SK-N-MC (cell line): ENCODE data around the gene ZCCHC7.
"Not testable (repeated sequence)": the region's sequence is repeated elsewhere in the genome, so short reads cannot be mapped to it uniquely, and the experiment has no call there.

Source experiments
- DNase-seq: peaks from one replicate; pipeline ENCODE4 v3.0.0-alpha.2; 2011; ENCODE audit warnings: low read depth, low spot score
- H3K27ac ChIP-seq: fragments of 200-600 bp; sonication (generic); 2 replicates; pipeline ENCODE4 v1.5.1; 2016; ENCODE audit warnings: mixed run types
- H3K36me3 ChIP-seq: fragments of 200-600 bp; sonication (generic); 2 replicates; pipeline ENCODE4 v1.6.1; 2017; ENCODE audit warnings: antibody characterized with exemption, low read length, mixed read lengths; ENCODE audit not compliant: insufficient read depth
- H3K4me3 ChIP-seq: fragments of 200-600 bp; sonication (generic); 2 replicates; pipeline ENCODE4 v1.5.1; 2016
- H3K9ac ChIP-seq: fragments of 200-600 bp; sonication (generic); 2 replicates; pipeline ENCODE4 v1.8.0; 2017; ENCODE audit warnings: mixed run types, mixed read lengths; ENCODE audit not compliant: insufficient read length
- H3K9me3 ChIP-seq: fragments of 200-600 bp; sonication (generic); 2 replicates; pipeline ENCODE4 v1.6.1; 2017; ENCODE audit warnings: low read depth, mild to moderate bottlenecking, antibody characterized with exemption, low read length, moderate library complexity, mixed read lengths
- EZH2 ChIP-seq: fragments of 200-600 bp; sonication (generic); IDR thresholded peaks from one replicate; pipeline ENCODE4 v1.6.1; 2017; ENCODE audit warnings: antibody characterized with exemption
- FOXP2 ChIP-seq: optimal IDR thresholded peaks from 2 replicates; pipeline ENCODE3; 2011; ENCODE audit warnings: mild to moderate bottlenecking, moderate library complexity; ENCODE audit not compliant: insufficient read depth; ENCODE audit errors: extremely low read length, control extremely low read depth
- POLR2AphosphoS5 ChIP-seq: IDR thresholded peaks from 2 replicates; pipeline ENCODE4 v1.6.1; 2012; ENCODE audit warnings: mild to moderate bottlenecking, low read depth, low read length, borderline replicate concordance

The ZCCHC7 gene

DNA sequence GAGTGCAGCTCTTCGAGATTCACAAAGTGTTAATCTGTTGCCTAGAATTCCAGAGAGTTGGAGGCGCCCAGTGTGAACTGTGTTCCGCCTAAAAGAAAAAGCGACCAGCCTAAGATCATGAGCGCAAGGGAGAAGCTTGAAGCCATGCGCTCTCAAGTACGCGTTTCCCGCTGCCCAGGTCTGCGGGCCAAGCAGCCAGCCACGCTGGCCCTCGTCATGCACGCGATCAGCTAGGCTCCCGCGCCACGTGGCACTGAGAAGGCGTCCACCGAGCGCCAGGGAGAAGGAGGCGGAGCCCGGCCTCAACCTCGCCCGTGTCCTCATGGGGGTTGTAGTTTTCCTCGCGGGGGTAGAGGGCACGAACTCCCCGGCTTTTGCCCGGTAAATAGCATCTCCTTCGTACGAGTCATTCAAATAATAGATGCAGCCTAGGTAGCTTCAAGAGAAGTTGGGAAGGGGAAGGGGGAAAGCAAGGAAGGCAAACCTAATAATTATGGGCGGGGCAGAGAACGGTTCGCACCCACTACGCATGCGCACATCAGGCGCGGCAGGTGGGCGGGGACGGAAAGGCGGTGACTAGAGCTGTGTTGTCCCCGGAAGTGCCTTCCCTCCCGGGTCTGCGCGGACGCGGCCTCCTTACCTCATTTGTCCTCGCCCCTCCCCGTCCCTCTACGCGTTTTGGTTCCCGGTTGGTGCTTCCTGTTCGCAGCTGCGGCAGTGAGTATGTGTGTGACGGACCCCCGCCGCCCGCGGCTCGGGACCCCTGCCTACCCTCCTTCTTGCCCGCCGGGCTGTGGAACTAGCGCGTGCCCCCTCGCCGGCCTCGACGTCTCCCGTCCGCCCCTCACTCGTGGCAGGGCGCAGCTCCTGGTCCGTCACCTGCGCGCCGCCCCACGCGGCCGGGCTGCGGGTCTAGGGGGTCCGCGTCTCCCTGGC, at the start of gene ZCCHC7:
Gene ZCCHC7 (plus strand): TSS at position 668 of the 936 bp plus-strand sequence.
- H3K36me3 ChIP-seq = peaks cover 3% of the 10 kb centered on the region
- peak within 1 kb of the TSS; percentile 87 for H3K27ac ChIP-seq
- peak within 1 kb of the TSS; percentile 81 for H3K4me3 ChIP-seq
- peak; percentile 81 for DNase-seq
- H3K9ac ChIP-seq = peak within 1 kb of the TSS; percentile 94
- peaks cover 4% of the 10 kb centered on the region; the same call in 1 of the 2 replicates for H3K9me3 ChIP-seq
- TF ChIP-seq EZH2 (no peak), POLR2AphosphoS5 (peak; percentile 75)

DNA sequence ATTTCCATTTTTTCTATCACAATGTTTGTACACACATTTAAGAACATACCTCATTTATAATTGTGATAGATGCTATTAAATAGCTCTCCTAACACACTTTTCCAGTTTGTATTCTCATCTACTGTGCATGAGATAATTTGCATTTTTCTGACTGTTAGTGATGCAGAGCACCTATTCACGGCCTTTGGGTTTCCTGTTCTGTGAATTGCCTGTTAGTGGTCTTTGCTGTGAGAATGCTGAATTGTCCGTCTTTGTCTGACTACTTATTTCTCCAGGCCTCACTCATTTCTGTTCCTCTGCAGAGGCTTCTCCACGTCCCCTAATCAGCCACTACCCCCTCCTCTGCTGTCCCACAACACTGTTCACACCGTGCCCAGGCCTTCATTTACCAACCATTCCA, 45.6 kb upstream of the ZCCHC7 start:
- H3K36me3 ChIP-seq, H3K27ac ChIP-seq, H3K9me3 ChIP-seq, DNase-seq, H3K9ac ChIP-seq, H3K4me3 ChIP-seq: not testable (repeated sequence)

DNA sequence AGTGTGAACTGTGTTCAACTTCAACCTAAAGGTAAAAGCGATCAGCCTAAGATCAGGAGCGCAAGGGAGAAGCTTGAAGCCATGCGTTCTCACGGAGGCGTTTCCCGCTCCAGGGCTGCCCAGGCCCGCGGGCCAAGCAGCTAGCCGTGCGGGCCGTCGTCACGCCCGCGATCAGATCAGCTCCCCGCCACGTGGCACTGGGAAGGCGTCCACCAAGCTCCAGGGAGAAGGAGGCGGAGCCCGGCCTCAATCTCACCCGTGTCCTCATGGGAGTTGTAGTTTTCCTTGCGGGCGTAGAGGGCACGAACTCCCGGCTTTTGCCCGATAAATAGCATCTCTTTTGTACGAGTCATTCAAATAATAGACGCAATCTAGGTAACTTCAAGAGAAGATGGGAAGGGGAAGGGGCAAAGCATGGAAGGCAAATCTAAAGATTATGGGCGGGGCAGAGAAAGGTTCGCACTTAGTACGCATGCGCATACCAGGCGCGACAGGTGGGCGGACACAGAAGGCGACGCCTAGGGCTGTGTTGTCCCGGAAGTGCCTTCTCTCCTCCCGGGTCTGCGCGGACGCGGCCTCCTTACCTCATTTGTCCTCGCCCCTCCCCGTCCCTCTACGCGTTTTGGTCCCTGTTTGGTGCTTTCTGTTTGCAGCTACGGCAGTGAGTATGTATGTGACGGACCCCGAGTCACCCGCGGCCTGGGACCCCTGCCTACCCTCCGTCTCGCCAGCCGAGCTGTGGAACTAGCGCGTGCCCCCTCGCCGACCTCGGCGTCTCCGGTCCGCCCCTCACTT, 40.8 kb upstream of the ZCCHC7 start:
- Histone ChIP-seq H3K9me3 (no peaks in the 10 kb centered on the region; the same call in 1 of the 2 replicates), H3K27ac (peak overlapping the region; percentile 88), H3K36me3 (peaks cover 11% of the 10 kb centered on the region; the same call in 1 of the 2 replicates), H3K9ac (peak overlapping the region; percentile 88), H3K4me3 (peak overlapping the region; percentile 92)
- no peak for TF ChIP-seq EZH2
- peak; percentile 64 for TF ChIP-seq POLR2AphosphoS5
- no peak for TF ChIP-seq FOXP2
- peak; percentile 82 for DNase-seq

DNA sequence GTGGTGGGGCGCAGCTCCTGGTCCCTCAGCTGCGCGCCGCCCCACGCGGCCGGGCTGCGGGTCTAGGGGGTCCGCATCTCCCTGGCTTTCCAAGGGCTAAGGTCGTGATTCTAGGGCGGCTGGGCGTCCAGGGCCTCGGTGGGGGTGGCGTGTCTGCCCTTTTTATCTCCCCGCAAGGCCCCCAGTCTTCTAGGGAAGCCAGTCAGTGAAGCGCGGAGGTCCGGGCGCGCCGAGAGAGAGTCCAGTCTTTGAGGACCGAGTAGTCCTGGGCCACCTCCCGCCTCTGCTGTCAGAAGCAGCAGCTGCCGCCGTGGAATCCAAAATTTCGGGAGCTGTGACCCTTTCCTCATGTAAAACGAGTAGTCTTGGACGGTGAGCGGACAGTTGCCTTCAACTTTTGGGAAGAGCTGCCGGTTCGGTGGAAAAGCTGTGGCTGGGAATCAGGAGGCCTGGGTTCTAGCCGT, 40.2 kb upstream of the ZCCHC7 start:
- DNase-seq = not testable (repeated sequence)

DNA sequence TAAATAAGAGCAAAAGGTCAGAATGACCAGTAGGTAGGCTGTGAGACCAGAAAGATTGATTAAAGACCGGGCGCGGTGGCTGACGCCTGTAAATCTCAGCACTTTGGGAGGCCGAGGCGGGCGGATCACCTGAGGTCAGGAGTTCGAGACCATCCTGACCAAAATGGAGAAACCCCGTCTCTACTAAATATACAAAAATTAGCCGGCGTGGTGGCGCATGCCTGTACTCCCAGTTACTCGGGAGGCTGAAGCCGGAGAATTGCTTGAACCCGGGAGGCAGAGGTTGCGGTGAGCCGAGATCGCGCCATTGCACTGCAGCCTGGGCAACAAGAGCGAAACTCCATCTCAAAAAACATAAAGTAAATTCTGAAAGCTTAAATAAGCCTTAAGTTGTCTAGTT, 38.9 kb upstream of the ZCCHC7 start:
- H3K9ac ChIP-seq, H3K9me3 ChIP-seq, DNase-seq, H3K27ac ChIP-seq: not testable (repeated sequence)
- peak overlapping the region; percentile 92; the same call in 1 of the 2 replicates for H3K4me3 ChIP-seq
- H3K36me3 ChIP-seq = peaks cover 18% of the 10 kb centered on the region

More for the DNA sequence above, 40.2 kb upstream of the ZCCHC7 start:
- H3K36me3 ChIP-seq = peaks cover 12% of the 10 kb centered on the region; the same call in 1 of the 2 replicates
- not testable (repeated sequence) for H3K9me3 ChIP-seq
- H3K27ac ChIP-seq = peak overlapping the region; percentile 42; the same call in 1 of the 2 replicates
- peak overlapping the region; percentile 92 for H3K4me3 ChIP-seq
- peak overlapping the region; percentile 88 for H3K9ac ChIP-seq

DNA sequence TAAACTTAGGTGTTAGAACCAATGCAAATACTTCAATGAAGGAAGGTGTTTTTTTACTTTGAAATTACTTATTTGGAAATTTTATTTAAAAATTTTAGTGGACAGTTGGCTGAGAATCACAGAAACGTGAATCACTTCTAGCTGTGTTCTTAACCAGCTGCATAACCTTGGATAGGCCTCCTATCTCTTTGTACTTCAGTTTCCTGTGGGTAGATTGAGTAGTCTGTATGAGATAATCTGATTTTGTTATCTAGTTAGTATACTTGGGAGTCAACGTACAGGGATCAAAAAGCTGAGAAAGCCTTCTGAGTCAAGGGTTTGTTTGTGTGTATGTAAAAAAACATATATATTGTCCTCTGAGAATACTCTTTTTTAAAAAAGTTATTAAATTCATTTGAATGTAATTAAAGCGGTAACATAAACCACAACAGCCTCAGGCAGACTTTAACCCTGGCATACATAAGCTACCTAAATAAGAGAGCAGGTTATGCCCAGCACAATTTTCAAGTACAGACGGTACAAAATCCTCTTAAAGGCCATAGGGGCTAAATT, 38.1 kb upstream of the ZCCHC7 start:
- no peaks in the 10 kb centered on the region; the same call in 1 of the 2 replicates for H3K9me3 ChIP-seq
- H3K36me3 ChIP-seq = peaks cover 26% of the 10 kb centered on the region
- H3K4me3 ChIP-seq = peak overlapping the region; percentile 31
- no peak overlapping the region for H3K27ac ChIP-seq
- H3K9ac ChIP-seq = no peak overlapping the region
- DNase-seq = no peak
- TF ChIP-seq POLR2AphosphoS5 (no peak), EZH2 (no peak), FOXP2 (no peak)

DNA sequence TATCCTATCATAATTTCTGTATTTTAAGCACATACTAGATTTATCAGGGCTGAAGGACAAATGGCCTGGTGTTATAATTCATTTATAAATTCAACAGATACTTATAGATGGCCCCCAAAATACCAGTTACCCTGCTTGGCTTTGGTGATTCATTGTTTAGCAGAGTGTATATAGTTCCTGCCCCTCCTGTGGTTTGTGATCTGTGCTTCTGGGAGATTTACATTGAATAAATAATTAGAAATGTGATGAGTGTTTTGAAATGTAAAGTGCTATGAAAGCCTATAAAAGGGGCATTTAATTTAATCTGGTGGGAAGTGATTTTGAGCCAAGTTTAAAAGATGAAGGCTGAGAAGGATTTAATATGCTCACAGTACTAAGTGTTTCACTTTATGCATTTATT, 36.7 kb upstream of the ZCCHC7 start:
- TF ChIP-seq EZH2 = no peak
- TF ChIP-seq FOXP2 = no peak
- no peak for TF ChIP-seq POLR2AphosphoS5
- no peaks in the 10 kb centered on the region; the same call in 1 of the 2 replicates for H3K9me3 ChIP-seq
- H3K9ac ChIP-seq = no peak overlapping the region
- DNase-seq = no peak
- no peak overlapping the region for H3K27ac ChIP-seq
- peak overlapping the region; percentile 9; the same call in 1 of the 2 replicates for H3K4me3 ChIP-seq
- H3K36me3 ChIP-seq = peaks cover 32% of the 10 kb centered on the region

DNA sequence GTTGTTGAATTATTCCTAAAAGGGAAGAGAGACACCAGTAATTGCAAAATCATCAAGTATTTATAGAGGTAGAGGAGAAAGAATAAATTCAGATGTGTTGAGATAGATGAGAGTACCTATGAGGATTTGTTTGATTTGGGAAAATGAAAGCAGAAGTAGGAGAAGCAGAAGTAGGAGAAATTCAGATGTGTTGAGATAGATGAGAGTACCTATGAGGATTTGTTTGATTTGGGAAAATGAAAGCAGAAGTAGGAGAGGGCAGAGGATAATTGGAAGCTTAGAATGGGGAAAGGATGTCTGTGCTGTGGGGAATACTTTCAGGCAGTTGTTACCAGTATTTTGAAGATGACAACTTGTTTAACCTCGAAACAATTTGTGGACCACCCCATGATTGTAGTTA, 35.1 kb upstream of the ZCCHC7 start:
- TF ChIP-seq POLR2AphosphoS5 = no peak
- TF ChIP-seq EZH2 = no peak
- no peak for TF ChIP-seq FOXP2
- no peak for DNase-seq
- Histone ChIP-seq H3K27ac (no peak overlapping the region), H3K9me3 (no peaks in the 10 kb centered on the region), H3K4me3 (no peak overlapping the region), H3K9ac (no peak overlapping the region), H3K36me3 (peaks cover 29% of the 10 kb centered on the region)

DNA sequence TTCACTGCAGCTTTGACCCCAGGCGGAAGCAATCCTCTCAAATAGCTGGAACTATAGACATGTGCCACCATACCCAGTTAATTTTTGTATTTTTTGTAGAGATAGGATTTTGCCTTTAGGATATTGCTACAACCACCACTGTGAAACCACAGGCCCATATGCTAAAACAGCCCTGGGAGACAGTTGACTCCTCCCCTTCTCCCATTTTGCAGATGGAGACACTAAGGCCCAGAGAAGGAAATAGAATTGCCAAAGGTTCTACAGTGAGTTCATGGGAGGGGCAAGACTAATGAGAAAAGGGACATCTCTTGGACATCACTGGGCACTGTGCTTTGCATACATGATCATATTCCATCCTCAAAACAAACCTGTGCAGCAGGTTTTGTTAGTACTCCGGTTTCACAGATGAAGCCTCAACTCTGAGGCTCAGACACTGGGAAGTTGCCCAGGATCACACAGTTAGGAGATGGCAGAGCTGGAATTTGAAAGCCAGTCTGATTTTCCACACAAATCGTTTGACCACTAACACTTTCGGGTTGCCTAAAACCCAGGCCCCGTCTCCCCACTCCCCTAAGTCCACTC, 27.6 kb upstream of the ZCCHC7 start:
- DNase-seq, H3K36me3 ChIP-seq, H3K4me3 ChIP-seq, H3K27ac ChIP-seq, H3K9me3 ChIP-seq, H3K9ac ChIP-seq: not testable (repeated sequence)
